ENCODE measurements around the gene NEK9.

DNA sequence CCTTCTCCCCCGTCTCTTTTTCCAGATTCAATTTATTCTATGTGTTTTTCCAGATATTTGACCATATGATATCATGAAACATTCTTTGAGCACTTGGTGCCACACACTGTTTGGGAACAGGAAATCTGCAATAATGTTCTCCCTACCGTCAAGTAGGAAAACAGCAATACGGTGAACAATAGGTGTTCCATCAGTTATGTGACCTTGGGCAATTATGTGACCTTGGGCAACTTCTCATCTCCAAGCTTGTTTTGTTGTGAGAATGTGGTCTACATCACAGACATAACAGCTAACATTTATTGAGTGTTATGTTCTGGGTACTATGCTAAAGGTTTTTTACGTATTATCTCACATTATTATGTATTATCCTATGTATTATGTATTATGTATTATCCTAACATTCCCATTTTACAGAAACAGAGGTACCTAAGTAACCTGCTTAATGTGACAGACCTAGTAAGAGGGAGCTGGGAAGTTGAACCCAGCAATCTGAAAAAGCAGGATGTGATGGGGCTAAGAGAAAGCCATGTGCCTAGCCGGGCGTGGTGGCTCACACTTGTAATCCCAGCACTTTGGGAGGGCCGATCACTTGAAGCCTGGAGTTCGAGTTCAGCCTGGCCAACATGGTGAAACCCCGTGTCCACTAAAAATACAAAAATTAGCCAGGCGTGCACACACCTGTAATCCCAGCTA, 1.2 kb upstream of the NEK9 start:
- TF ChIP-seq POLR2A (IDR thresholded peaks at IDR 0.05; ENCODE audit: low read length) (no peak), GATA1 (IDR thresholded peaks at IDR 0.05; ENCODE audit: low read depth, low read length) (no peak)
